GM12801 (cell line): ENCODE measurements around the gene ICE2.

Experiments used
- CTCF ChIP-seq: IDR thresholded peaks from one replicate; pipeline ENCODE4 v1.5.1; 2011; ENCODE audit warnings: control low read depth; ENCODE audit not compliant: insufficient read length; ENCODE audit errors: extremely low read depth

ICE2 gene

GRCh38 chr15:60511351-60512031, 32.5 kb upstream of the ICE2 start:
- no peak for TF ChIP-seq CTCF

GRCh38 chr15:60510006-60510405, 31.1 kb upstream of the ICE2 start:
- no peak for TF ChIP-seq CTCF

GRCh38 chr15:60509470-60509869, 30.5 kb upstream of the ICE2 start:
- TF ChIP-seq CTCF, result no peak

GRCh38 chr15:60508442-60508841, 29.5 kb upstream of the ICE2 start:
- no peak for TF ChIP-seq CTCF

GRCh38 chr15:60507596-60508424, 28.9 kb upstream of the ICE2 start:
- peak; percentile 93 for TF ChIP-seq CTCF

- no peak for TF ChIP-seq CTCF
Measured at GRCh38 chr15:60496853-60497252, 17.9 kb upstream of the ICE2 start.

- TF ChIP-seq CTCF, result no peak
Measured at GRCh38 chr15:60494108-60494507, 15.2 kb upstream of the ICE2 start.
